Adrenal gland (tissue), 5 donors: ENCODE measurements around the gene ALDOB.

ENCODE experiments used
- POLR2A ChIP-seq, 2 donors: fragments of 450-650 bp; IDR thresholded peaks; one replicate each; pipeline ENCODE4 v1.6.1; 2017; ENCODE audit warnings: antibody characterized with exemption in 2 of 2, mild to moderate bottlenecking in 2 of 2, moderate library complexity in 1 of 2
- TF ChIP-seq, protein P1 (sequence below), 6 experiments: fragments of 450-650 bp in 4 of 6; fragments of 200-600 bp in 2 of 6; sonication (generic) in 1 of 6; IDR thresholded peaks; 1 replicate in 5 of 6; 2 replicates in 1 of 6; pipeline versions ENCODE4 v1.5.1 to v1.8.0; 2016 to 2021; ENCODE audit warnings: antibody characterized with exemption in 6 of 6, mild to moderate bottlenecking in 2 of 6, moderate library complexity in 1 of 6
- donor health status: DM: no; HTN: no; CAD: no.

DNA sequence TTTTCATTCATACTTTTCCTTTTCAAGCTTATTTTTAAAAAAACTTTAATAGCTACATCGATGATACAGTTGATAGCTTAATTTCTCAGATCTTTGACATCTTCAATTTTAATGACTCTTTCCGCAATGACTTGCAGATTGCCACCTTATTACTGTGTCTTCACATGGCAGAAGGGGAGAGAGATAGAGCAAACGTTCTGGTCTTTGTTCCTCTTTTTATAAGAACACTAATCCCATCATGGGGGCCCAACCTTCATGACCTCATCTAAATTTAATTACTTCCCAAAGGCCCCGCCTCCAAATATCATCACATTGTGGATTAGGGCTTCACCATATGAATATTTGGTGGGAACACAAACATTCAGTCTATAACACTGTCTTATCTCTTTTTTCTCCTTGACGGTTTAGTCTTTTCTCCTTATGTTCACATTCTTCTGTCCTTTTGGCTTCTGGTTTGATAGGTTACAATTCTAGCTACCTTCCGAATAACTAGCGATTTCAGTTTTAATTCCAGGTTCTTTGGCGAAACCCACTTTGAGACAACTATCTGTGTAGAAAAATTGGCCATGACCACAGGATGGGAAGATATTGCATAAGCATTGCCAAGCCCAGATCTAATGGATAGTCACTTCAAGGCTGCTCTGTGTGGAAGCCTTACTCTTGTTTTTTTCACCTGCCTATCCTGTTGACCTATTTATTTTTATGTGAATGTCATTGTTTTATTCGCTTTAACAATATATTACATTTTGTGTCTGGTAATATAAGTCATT lies 31.9 kb downstream of the ALDOB start:
- TF ChIP-seq, protein P1, sequence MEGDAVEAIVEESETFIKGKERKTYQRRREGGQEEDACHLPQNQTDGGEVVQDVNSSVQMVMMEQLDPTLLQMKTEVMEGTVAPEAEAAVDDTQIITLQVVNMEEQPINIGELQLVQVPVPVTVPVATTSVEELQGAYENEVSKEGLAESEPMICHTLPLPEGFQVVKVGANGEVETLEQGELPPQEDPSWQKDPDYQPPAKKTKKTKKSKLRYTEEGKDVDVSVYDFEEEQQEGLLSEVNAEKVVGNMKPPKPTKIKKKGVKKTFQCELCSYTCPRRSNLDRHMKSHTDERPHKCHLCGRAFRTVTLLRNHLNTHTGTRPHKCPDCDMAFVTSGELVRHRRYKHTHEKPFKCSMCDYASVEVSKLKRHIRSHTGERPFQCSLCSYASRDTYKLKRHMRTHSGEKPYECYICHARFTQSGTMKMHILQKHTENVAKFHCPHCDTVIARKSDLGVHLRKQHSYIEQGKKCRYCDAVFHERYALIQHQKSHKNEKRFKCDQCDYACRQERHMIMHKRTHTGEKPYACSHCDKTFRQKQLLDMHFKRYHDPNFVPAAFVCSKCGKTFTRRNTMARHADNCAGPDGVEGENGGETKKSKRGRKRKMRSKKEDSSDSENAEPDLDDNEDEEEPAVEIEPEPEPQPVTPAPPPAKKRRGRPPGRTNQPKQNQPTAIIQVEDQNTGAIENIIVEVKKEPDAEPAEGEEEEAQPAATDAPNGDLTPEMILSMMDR (IDR thresholded peaks at IDR 0.05) = no peak
- no peak for TF ChIP-seq POLR2A (IDR thresholded peaks at IDR 0.05)
